K562 (cell line): Measurements from ENCODE around the gene SCAMP2. TPM values are rescaled to one million over a fixed set of nuclear protein-coding genes. Genes with fewer than 3 reads are reported as not detected.

Experiments used
- ETV6 ChIP-seq, 3 experiments: fragments of 150-350 bp in 1 of 3; sonication (generic) in 1 of 3; formaldehyde crosslinking in 1 of 3; IDR thresholded peaks; 2 replicates each; pipeline versions ENCODE4 v1.6.1 to v1.8.0; 2014 to 2022; ENCODE audit warnings: borderline replicate concordance in 2 of 3, low read depth in 2 of 3, antibody characterized with exemption in 1 of 3, low read length in 1 of 3, mild to moderate bottlenecking in 1 of 3, missing genetic modification reagents in 1 of 3
- FOXP1 ChIP-seq: sonication (generic); formaldehyde crosslinking; IDR thresholded peaks from 2 replicates; pipeline ENCODE4 v1.8.0; 2022; ENCODE audit warnings: mild to moderate bottlenecking, missing genetic modification reagents
- HMGN3 ChIP-seq: IDR thresholded peaks from 2 replicates; pipeline ENCODE4 v1.6.1; 2011; ENCODE audit warnings: borderline replicate concordance, low read depth, mild to moderate bottlenecking, mixed read lengths, low read length; ENCODE audit not compliant: insufficient read length; ENCODE audit errors: extremely low read depth
- PCBP1 ChIP-seq: fragments of 200-400 bp; formaldehyde crosslinking; IDR thresholded peaks from 2 replicates; pipeline ENCODE4 v1.6.1; 2018; ENCODE audit warnings: mild to moderate bottlenecking, low read depth, low read length; ENCODE audit not compliant: poor library complexity, severe bottlenecking
- PRMT5 ChIP-seq: sonication (generic); formaldehyde crosslinking; IDR thresholded peaks from 2 replicates; pipeline ENCODE4 v1.5.0; 2020; ENCODE audit warnings: missing genetic modification reagents
- SRF ChIP-seq, 2 experiments: fragments of 250-450, 450-650 bp in 1 of 2; sonication (Bioruptor Pico) in 1 of 2; sonication (generic) in 1 of 2; formaldehyde crosslinking; IDR thresholded peaks; 2 replicates each; pipeline versions ENCODE4 v1.5.0 to v1.5.1; 2020 to 2022; ENCODE audit warnings: mild to moderate bottlenecking in 1 of 2, missing genetic modification reagents in 1 of 2
- TRIM28 ChIP-seq: fragments of 450-650 bp; IDR thresholded peaks from 2 replicates; pipeline ENCODE4 v1.6.1; 2017
- ZNF197 ChIP-seq: fragments of 200-800 bp; sonication (Bioruptor generic); IDR thresholded peaks from 2 replicates; pipeline ENCODE4 v1.6.1; 2016; ENCODE audit warnings: low read depth, missing genetic modification characterization, missing compliant biosample characterization
- ZNF41 ChIP-seq: fragments of 250-450 bp; sonication (Bioruptor Pico); conservative IDR thresholded peaks from 2 replicates; pipeline ENCODE4 v1.4.0; 2020; ENCODE audit warnings: mild to moderate bottlenecking
- polyA plus RNA-seq, 8 experiments: library from polyadenylated mRNA; depleted of rRNA in 4 of 8; stranded (reverse) in 5 of 8; unstranded in 3 of 8; fragments of >200 nt; fragmentation: Nextera tagmentation in 2 of 8; fragmentation: Illumina TruSeq in 1 of 8; extraction: Ambion mirVana in 2 of 8; extraction: Trizol in 1 of 8; gene quantifications; 2 replicates each; pipeline versions ENCODE4 v1.2.1 to v1.2.3, GENCODE V29; 2011 to 2014; ENCODE audit warnings: inconsistent platforms in 1 of 8, missing spikeins in 1 of 8
- total RNA-seq, 7 experiments: library from RNA; depleted of rRNA in 6 of 7; stranded (reverse); fragments of >200 nt in 6 of 7; fragmentation: Illumina TruSeq in 2 of 7; extraction: Trizol in 2 of 7; gene quantifications; 2 replicates each; pipeline versions ENCODE4 v1.2.1 to v1.2.3, GENCODE V29; 2011 to 2021; ENCODE audit warnings: low replicate concordance in 1 of 7
- TF ChIP-seq, protein P1 (sequence below), 2 experiments: IDR thresholded peaks in 1 of 2; conservative IDR thresholded peaks in 1 of 2; 2 replicates each; pipeline ENCODE4 v1.6.1; 2016; ENCODE audit warnings: low read depth in 2 of 2, mild to moderate bottlenecking in 1 of 2, missing compliant biosample characterization in 1 of 2, missing genetic modification characterization in 1 of 2, moderate library complexity in 1 of 2
- TF ChIP-seq, protein P2 (sequence below), 3 experiments: fragments of 200-800 bp in 1 of 3; sonication (Bioruptor generic) in 1 of 3; sonication (generic) in 1 of 3; formaldehyde crosslinking in 1 of 3; IDR thresholded peaks; 2 replicates each; pipeline versions ENCODE4 v1.6.1 to v1.8.0; 2016 to 2022; ENCODE audit warnings: mild to moderate bottlenecking in 2 of 3, missing compliant biosample characterization in 2 of 3, missing genetic modification characterization in 2 of 3, missing genetic modification reagents in 1 of 3
- TF ChIP-seq, protein P3 (sequence below): fragments of 450-650 bp; formaldehyde crosslinking; IDR thresholded peaks from 2 replicates; pipeline ENCODE4 v1.4.0; 2022; ENCODE audit warnings: missing genetic modification characterization
- TF ChIP-seq, protein P4 (sequence below), 2 experiments: fragments of 450-650 bp; conservative IDR thresholded peaks; 2 replicates each; pipeline ENCODE4 v1.6.1; 2017; ENCODE audit warnings: mild to moderate bottlenecking in 2 of 2, moderate library complexity in 2 of 2

SCAMP2 gene
- total and polyA plus RNA-seq, 9 of the 15 experiments (the other 6 are each of a cell fraction or from before 2014, with no cell fraction given): 5.9 to 61.1 (median 20.1) TPM

DNA sequence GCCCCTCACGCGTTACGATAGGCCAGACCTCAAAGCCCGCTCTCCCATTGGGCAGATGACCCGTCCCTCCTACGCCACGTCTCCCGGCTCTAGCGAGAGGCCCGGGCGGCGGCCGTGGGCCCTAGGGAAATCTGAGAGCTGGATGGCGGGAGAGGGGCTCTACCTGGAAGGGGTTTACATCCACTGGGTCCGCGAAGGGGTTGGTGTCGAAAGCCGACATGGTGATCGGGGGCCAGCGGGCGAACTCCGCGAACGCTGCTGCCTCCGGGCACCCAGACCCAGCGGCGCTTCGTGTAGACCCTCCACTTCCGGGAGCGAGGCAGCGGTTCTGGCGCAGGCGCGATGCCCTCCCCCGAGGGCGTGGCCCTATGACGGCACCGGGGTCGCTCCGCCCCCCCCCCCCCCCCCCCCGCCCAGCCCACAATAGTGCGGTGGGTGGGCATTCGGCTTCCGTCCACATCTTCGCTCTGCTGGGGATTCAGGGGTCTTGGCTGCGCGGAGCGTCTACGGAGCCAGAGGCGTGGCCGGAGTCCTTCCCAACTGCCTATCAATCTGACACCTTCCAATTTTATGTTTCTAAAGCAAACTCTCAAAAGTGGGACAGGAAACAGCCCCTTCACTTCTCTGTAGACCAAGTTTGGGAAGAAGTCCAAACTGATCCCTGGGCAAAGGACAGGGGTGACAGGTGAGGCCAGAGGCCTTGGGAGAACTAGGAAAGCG, at the start of gene SCAMP2 (continued):
- TF ChIP-seq, protein P1, sequence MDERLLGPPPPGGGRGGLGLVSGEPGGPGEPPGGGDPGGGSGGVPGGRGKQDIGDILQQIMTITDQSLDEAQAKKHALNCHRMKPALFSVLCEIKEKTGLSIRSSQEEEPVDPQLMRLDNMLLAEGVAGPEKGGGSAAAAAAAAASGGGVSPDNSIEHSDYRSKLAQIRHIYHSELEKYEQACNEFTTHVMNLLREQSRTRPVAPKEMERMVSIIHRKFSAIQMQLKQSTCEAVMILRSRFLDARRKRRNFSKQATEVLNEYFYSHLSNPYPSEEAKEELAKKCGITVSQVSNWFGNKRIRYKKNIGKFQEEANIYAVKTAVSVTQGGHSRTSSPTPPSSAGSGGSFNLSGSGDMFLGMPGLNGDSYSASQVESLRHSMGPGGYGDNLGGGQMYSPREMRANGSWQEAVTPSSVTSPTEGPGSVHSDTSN (CRISPR knock-in tag; IDR thresholded peaks at IDR 0.05; ENCODE audit: low read depth): peak; percentile 90
- TF ChIP-seq, protein P1 (tag; conservative IDR thresholded peaks at IDR 0.05; ENCODE audit: low read depth): peak; percentile 98
- TF ChIP-seq FOXP1 (CRISPR knock-in tag) (0 out of 2 replicates have a peak, but pooled peaks have one; percentile 13), HMGN3 (peak; percentile 66), PRMT5 (CRISPR knock-in tag) (no peak), ZNF41 (no peak), ETV6 (IDR thresholded peaks at IDR 0.05; ENCODE audit: borderline replicate concordance in 1 of 2, low read depth in 2 of 2, low read length in 1 of 2) (no peak), ETV6 (CRISPR knock-in tag; IDR thresholded peaks at IDR 0.05; ENCODE audit: borderline replicate concordance) (no peak), PCBP1 (peak; percentile 99), TRIM28 (no peak), SRF (CRISPR knock-in tag; IDR thresholded peaks at IDR 0.05) (peak in 1 of 2 experiments; percentile 37; a peak in 1 of 4 replicates), ZNF197 (CRISPR knock-in tag) (no peak)
- TF ChIP-seq, protein P2, sequence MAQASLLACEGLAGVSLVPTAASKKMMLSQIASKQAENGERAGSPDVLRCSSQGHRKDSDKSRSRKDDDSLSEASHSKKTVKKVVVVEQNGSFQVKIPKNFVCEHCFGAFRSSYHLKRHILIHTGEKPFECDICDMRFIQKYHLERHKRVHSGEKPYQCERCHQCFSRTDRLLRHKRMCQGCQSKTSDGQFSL (CRISPR knock-in tag; IDR thresholded peaks at IDR 0.05): peak; percentile 93
- TF ChIP-seq, protein P2 (tag; IDR thresholded peaks at IDR 0.05): peak in 1 of 2 experiments; percentile 97; a peak in 2 of 4 replicates
- TF ChIP-seq, protein P3, sequence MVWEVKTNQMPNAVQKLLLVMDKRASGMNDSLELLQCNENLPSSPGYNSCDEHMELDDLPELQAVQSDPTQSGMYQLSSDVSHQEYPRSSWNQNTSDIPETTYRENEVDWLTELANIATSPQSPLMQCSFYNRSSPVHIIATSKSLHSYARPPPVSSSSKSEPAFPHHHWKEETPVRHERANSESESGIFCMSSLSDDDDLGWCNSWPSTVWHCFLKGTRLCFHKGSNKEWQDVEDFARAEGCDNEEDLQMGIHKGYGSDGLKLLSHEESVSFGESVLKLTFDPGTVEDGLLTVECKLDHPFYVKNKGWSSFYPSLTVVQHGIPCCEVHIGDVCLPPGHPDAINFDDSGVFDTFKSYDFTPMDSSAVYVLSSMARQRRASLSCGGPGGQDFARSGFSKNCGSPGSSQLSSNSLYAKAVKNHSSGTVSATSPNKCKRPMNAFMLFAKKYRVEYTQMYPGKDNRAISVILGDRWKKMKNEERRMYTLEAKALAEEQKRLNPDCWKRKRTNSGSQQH (CRISPR knock-in tag): peak; percentile 64; the same call in 1 of the 2 replicates
- TF ChIP-seq, protein P4, sequence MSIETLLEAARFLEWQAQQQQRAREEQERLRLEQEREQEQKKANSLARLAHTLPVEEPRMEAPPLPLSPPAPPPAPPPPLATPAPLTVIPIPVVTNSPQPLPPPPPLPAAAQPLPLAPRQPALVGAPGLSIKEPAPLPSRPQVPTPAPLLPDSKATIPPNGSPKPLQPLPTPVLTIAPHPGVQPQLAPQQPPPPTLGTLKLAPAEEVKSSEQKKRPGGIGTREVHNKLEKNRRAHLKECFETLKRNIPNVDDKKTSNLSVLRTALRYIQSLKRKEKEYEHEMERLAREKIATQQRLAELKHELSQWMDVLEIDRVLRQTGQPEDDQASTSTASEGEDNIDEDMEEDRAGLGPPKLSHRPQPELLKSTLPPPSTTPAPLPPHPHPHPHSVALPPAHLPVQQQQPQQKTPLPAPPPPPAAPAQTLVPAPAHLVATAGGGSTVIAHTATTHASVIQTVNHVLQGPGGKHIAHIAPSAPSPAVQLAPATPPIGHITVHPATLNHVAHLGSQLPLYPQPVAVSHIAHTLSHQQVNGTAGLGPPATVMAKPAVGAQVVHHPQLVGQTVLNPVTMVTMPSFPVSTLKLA (conservative IDR thresholded peaks at IDR 0.05): peak; percentile 77 to 89
